ENCODE data around the gene OLIG2.

The OLIG2 gene

DNA sequence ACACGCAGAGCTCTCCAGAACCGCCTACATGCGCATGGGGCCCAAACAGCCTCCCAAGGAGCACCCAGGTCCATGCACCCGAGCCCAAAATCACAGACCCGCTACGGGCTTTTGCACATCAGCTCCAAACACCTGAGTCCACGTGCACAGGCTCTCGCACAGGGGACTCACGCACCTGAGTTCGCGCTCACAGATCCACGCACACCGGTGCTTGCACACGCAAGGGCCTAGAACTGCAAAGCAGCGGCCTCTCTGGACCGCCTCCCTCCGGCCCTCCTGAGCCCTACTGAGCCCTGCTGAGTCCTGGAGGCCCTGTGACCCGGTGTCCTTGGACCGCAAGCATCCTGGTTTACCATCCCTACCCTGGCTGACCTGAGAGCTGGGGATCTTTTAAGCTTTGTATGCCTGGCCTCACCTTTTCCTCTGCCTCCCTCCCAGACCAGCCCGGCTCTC lies 8.3 kb downstream of the OLIG2 start:
- DNase-seq, result no peak

DNA sequence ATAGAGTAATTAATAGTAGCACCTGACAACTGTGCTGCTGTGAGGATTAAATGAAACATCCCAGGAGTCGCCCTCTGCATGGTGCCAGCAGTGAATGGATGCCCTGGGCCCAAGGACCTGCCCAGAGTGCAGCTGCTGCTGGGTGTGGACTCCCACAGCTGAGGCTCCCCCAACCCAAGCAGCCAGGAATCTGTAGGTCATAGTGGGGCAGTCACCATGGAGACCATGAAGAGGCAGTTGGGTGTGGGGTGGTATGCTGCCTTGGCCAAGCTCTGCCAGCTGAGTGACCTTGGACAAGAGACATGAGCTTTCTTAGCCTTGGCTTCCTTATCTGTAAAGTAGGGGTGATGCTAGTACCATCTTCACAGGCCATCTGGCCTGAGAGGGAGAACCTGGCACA lies 9.4 kb downstream of the OLIG2 start:
- no peak for DNase-seq

- peak; percentile 70 for DNase-seq
Measured at GRCh38 chr21:33036430-33037162, 10.9 kb downstream of the OLIG2 start.

GRCh38 chr21:33037501-33037900 lies 11.8 kb downstream of the OLIG2 start:
- no peak for DNase-seq

DNA sequence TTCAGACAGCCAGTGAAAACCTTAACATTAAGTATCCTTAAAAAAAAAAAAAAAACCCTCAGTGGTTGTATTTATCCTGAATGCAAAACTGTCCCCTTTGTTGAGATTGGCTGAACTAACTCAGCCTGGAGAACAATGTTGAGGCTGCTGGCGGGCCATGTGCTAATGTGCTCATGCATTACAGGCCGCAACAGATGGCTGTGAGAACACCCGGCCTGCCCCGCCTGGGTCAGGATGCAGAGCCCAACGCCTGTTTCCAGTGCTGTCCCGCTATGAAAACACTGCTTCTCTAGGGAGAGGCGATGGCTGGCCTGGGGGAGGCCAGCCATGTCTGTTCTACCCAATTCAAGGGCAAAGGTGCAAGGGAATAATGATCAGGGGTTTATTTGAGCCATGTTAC lies 13.8 kb downstream of the OLIG2 start:
- no peak for DNase-seq

- no peak for DNase-seq
Measured at GRCh38 chr21:33040215-33040614, 14.5 kb downstream of the OLIG2 start.

- peak; percentile 34 for DNase-seq
Measured at GRCh38 chr21:33041981-33042380, 16.2 kb downstream of the OLIG2 start.

DNA sequence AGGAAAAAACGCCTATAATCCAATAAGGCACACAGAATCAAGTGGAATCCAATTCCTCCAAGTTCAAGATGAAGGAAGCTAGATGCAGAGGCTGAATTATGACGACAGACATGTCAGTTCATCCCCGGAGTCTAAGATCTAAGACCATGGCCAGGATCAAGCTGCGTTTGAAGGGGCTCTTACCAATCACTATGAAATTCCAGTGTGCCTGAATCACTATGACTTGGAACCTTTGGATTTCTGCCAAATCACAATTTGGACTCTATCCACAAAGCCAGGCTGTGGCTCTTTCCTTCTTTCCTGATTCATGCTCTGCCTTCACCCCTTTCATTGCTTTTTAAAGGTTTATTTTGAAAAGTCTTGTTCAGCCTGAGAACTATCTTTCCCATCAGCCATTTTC lies 17.1 kb downstream of the OLIG2 start:
- DNase-seq, result peak; percentile 93

- DNase-seq, result no peak
Measured at GRCh38 chr21:33046455-33046854, 20.7 kb downstream of the OLIG2 start.

- peak; percentile 47 for DNase-seq
Measured at GRCh38 chr21:33047231-33047630, 21.5 kb downstream of the OLIG2 start.

GRCh38 chr21:33051925-33052324 lies 26.2 kb downstream of the OLIG2 start:
- no peak for DNase-seq

- no peak for DNase-seq
Measured at GRCh38 chr21:33053951-33054350, 28.2 kb downstream of the OLIG2 start.

GRCh38 chr21:33055991-33056390 lies 30.3 kb downstream of the OLIG2 start:
- no peak for DNase-seq

DNA sequence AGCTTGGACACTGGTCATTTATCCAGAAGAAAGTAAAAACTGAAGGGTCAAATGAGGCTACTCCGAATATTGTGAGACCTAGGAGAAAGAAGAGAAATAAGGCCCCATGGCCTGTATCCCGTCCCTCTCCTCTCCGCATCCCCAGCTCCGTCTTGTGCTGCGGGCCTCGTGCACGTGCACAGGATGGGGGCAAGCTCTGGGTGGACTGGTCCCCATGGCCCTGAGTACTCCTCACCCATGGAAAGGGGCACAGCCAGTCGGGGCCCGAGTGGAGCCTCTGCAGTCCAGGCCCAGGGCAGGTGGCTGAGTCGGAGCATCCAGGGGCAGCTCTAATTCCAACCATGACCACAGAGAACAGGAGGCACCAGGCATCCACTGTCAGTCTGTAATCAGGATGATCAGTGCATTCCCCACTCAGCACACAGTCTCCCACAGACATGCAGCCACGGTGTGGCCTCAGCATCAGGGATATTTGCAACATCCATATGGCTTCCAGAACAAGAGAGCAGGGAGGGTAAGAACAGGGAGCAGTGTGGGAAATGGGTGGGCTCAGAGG lies 31.7 kb downstream of the OLIG2 start:
- DNase-seq, result no peak

DNA sequence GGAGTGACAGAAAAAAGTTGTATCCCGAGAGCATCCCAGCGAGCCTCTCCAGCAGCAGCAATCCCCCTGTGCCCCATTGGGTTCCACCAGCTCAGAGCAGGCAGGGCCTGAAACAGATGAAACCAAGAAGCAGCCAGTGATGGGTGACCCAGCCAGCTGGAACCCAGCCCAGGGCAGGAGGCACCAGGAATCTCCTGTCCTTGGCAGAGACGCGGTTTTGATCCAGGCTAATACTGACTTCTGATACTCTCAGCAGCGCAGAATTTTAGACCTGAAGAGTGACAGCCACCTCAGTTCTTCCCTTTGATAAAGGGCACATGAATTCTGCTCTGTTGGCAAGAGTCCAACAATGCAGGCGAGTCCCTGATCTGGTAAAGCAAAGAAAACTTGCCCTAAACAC lies 32.8 kb downstream of the OLIG2 start:
- DNase-seq, result no peak

DNA sequence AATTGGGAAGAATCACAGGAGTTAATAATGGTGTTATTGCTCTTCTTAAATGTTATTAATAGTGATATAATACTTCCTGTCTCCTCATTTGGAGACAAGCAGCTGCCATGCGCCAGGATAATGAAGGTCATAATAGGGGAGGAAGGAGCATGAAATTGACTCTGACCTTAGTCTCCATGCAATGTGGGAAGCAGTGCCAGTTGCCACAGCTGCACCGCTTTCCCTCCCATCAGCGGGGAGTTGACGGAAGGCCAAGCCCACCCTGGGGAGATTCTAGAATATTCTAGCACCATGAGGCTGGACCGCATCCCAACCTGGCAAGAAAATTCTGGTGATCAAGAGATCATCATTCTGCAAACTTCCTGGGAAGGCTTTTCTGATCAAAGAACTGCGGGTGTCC lies 33.2 kb downstream of the OLIG2 start:
- no peak for DNase-seq

GRCh38 chr21:33059380-33059841 lies 33.7 kb downstream of the OLIG2 start:
- DNase-seq, result no peak

DNA sequence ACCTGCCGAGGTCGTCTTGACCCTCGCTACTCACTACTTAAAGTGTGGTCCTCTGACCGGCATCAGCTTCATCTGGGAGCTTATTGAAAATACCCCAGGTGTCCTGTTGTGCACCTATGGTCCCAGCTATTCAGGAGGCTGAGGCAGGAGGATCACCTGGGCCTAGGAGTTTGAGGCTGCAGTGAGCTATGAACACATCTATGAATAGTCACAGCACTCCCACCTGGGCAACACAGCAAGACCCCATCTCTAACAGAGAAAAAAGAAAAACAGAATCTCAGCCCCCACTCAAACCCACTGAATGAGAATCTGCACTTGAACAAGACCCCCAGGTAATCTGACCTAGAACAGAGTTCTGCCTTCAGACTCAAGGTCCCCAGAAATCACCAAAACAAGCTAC lies 35.5 kb downstream of the OLIG2 start:
- no peak for DNase-seq

GRCh38 chr21:33063375-33063883 lies 37.7 kb downstream of the OLIG2 start:
- no peak for DNase-seq

DNA sequence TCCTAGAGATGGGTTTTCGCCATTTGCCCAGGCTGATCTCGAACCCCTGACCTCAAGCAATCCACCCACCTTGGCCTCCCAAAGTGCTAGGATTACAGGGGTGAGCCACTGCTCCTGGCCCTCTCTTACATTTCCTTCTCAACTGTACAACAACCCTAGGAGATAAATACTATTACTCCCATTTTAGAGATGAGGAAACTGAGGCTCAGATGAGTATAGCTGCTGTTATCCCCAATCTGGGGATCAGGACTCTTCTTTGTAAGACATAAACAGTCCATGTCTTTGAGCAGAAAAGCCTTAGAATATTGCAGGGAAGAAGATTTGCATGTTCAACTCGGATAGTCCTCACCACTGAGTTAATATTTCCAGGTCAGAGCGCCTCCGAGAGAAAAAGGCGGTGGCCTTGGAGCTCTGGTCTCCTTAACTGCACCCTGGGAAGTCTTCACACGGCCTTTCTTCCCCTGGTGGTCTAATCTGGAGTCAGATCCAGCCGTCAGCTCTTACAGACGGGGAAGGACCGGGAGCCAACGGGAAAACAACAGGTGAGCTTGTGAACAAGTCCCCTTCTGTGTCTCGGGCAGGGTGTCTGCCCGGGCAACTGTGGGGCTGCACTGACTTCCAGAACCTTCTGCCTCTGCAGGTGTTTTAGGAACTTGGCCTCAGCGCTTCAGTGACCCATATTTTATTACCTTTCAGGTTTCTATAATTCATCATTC lies 38.3 kb downstream of the OLIG2 start:
- no peak for DNase-seq

GRCh38 chr21:33064623-33065390 lies 39.1 kb downstream of the OLIG2 start:
- DNase-seq, result no peak

DNA sequence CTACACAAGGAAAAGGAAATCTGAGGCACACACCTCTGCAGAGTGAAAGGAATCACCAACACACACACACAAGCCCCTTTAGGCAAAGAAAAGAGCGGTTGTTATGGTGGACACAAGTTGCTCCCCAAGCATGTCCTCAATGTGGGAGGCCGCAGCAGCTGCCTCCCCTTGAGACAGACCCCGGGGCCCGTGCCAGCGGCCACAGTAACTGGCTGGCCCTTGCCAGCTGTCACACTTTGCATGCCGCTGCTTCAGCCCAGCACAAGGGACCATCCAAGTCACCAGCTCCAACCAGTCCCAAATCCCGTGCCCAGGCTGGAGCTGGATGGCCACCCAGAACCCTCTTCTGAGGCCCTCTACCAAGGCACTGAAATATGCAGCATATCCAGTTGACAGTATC lies 41.3 kb downstream of the OLIG2 start:
- DNase-seq, result no peak

DNA sequence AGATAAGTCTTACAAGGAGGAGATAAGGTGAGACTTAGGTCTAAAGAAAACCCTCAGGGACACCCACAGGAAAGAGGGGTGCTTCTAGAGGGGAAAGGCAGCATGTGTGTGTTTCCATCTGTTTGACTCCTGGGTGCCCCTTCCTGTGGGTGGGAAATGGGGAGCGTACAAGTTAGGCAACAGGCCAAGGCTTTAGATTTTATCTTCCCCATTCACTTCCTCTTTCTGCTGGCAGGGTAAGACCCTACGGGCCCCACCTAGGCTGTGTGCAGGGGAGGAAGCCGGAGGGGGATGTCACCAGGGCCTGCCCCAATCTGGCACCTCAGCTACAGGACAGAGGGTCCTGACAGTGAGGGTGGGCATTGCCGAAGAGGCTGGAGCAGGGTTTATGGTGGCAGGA lies 41.7 kb downstream of the OLIG2 start:
- no peak for DNase-seq

Data from EL (cell line).